HL-60 (cell line): ENCODE data around the gene P2RX5.
"Not testable (repeated sequence)": the region's sequence is repeated elsewhere in the genome, so short reads cannot be mapped to it uniquely, and the experiment has no call there.

ENCODE experiments used
- DNase-seq, 2 experiments: peaks; one replicate each; pipeline ENCODE4 v3.0.0-alpha.2; 2010 to 2020; ENCODE audit warnings: low read depth in 1 of 2, low spot score in 1 of 2
- H3K27ac ChIP-seq: fragments of 250-450 bp; sonication (Bioruptor Pico); replicated peaks from 2 replicates; pipeline ENCODE4 v1.5.1; 2020; ENCODE audit warnings: mild to moderate bottlenecking, moderate library complexity
- H3K27me3 ChIP-seq: fragments of 250-450 bp; sonication (Bioruptor Pico); 2 replicates; pipeline ENCODE4 v1.5.1; 2021; ENCODE audit warnings: mild to moderate bottlenecking, moderate library complexity; ENCODE audit not compliant: insufficient read depth, poor library complexity, severe bottlenecking
- H3K4me3 ChIP-seq: replicated peaks from 2 replicates; pipeline ENCODE4 v1.5.1; 2011; ENCODE audit warnings: mild to moderate bottlenecking, control low read depth, low read length; ENCODE audit not compliant: insufficient read depth
- GABPA ChIP-seq: IDR thresholded peaks from 2 replicates; pipeline ENCODE4 v1.6.1; 2012; ENCODE audit warnings: low read depth
- POLR2AphosphoS5 ChIP-seq: IDR thresholded peaks from 2 replicates; pipeline ENCODE4 v1.6.1; 2012; ENCODE audit warnings: low read depth
- REST ChIP-seq: IDR thresholded peaks from 2 replicates; pipeline ENCODE4 v1.6.1; 2012; ENCODE audit warnings: low read depth; ENCODE audit not compliant: insufficient replicate concordance
- SPI1 ChIP-seq: IDR thresholded peaks from 2 replicates; pipeline ENCODE4 v1.6.1; 2012; ENCODE audit warnings: low read depth, mild to moderate bottlenecking, borderline replicate concordance
- TF ChIP-seq, protein P1 (sequence below): IDR thresholded peaks from one replicate; pipeline ENCODE4 v1.5.1; 2011; ENCODE audit warnings: low read length, control low read depth, inconsistent platforms; ENCODE audit not compliant: insufficient read depth

P2RX5 gene

DNA sequence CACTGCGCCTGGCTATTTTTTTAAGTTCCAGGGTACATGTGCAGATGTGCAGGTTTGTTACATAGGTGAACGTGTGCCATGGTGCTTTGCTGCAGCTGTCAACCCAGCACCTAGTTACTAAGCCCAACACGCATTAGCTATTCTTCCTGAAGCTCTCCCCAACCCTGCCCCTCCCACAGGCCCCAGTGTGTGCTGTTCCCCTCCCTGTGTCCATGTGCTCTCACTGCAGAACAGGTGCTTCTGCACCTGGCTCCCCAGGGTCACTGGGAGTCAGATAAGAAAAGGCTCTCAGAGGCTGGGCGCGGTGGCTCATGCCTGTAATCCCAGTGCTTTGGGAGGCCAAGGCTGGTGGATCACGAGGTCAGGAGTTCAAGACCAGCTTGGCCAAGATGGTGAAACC is 33.9 kb upstream of the P2RX5 start:
- H3K27me3 ChIP-seq: no peaks in the 10 kb centered on the region
- H3K27ac ChIP-seq: no peak overlapping the region
- DNase-seq: no peak
- TF ChIP-seq POLR2AphosphoS5 (no peak), GABPA (no peak)
- TF ChIP-seq, protein P1, sequence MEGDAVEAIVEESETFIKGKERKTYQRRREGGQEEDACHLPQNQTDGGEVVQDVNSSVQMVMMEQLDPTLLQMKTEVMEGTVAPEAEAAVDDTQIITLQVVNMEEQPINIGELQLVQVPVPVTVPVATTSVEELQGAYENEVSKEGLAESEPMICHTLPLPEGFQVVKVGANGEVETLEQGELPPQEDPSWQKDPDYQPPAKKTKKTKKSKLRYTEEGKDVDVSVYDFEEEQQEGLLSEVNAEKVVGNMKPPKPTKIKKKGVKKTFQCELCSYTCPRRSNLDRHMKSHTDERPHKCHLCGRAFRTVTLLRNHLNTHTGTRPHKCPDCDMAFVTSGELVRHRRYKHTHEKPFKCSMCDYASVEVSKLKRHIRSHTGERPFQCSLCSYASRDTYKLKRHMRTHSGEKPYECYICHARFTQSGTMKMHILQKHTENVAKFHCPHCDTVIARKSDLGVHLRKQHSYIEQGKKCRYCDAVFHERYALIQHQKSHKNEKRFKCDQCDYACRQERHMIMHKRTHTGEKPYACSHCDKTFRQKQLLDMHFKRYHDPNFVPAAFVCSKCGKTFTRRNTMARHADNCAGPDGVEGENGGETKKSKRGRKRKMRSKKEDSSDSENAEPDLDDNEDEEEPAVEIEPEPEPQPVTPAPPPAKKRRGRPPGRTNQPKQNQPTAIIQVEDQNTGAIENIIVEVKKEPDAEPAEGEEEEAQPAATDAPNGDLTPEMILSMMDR: no peak
- H3K4me3 ChIP-seq: no peak overlapping the region

DNA sequence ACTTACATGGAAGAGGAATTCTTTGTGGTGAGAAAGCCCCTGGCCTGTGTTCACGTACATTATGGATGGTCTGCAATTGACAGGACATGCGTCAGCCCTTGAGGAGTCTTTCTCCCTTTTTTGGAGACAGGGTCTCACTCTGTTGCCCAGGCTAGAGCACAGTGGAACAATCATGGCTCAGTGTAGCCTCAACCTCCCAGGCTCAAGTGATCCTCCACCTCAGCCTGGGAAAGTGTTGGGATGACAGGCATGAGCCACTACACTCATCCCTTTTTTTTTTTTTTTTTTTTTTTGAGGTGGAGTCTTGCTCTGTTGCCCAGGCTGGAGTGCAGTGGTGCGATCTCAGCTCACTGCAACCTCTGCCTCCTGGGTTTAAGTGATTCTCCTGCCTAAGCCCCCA is 32.1 kb upstream of the P2RX5 start:
- not testable (repeated sequence) for H3K4me3 ChIP-seq, H3K27me3 ChIP-seq, H3K27ac ChIP-seq, DNase-seq

GRCh38 chr17:3727041-3727440 is 31.1 kb upstream of the P2RX5 start:
- Histone ChIP-seq H3K4me3 (no peak overlapping the region), H3K27ac (no peak overlapping the region), H3K27me3 (no peaks in the 10 kb centered on the region)
- TF ChIP-seq SPI1 (no peak), POLR2AphosphoS5 (no peak), REST (no peak), GABPA (no peak)
- TF ChIP-seq, protein P1: no peak
- DNase-seq: no peak

DNA sequence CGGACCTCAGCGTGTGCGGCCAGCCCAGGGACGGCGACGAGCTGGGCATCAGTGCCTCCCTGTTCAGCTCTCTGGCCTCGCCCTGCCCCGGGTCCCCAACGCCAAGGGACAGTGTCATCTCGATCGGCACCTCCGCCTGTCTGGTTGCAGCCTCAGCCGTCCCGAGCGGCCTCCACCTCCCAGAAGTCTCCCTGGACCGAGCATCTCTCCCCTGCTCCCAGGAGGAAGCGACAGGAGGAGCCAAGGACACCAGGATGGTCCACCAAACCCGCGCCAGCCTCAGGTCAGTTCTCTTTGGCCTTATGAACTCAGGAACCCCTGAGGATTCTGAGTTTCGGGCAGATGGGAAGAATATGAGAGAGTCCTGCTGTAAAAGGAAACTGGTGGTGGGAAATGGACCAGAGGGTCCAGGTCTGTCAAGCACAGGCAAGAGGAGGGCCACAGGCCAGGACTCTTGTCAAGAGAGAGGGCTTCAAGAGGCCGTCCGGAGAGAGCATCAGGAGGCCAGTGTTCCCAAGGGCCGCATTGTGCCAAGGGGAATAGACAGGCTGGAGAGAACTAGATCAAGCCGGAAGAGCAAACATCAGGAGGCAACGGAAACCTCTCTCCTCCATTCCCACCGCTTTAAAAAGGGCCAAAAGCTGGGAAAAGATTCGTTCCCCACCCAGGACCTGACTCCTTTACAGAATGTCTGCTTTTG is 28.6 kb upstream of the P2RX5 start:
- no peak for DNase-seq
- TF ChIP-seq SPI1: no peak
- Histone ChIP-seq H3K27ac (peak overlapping the region; percentile 81), H3K4me3 (peak overlapping the region; percentile 78), H3K27me3 (no peaks in the 10 kb centered on the region)

- Histone ChIP-seq H3K27me3 (no peaks in the 10 kb centered on the region), H3K4me3 (peak within 1 kb of the TSS; percentile 78), H3K27ac (peak within 1 kb of the TSS; percentile 81)
- TF ChIP-seq GABPA (no peak), SPI1 (no peak), REST (no peak), POLR2AphosphoS5 (0 out of 2 replicates have a peak, but pooled peaks have one; percentile 37)
- TF ChIP-seq, protein P1: no peak
- DNase-seq: peak; percentile 53 to 81
These were observed 27.8 kb upstream of the P2RX5 start, which contains the start of gene HASPIN for GRCh38 chr17:3723556-3724377. HASPIN (plus strand) TSS chr17:3723903; CDS start chr17:3723936, 33 bp downstream.
